ENCODE data around the gene CDH12. TPM values are rescaled to one million over a fixed set of nuclear protein-coding genes. Genes with fewer than 3 reads are reported as not detected.

The CDH12 gene
- total and polyA plus RNA-seq, 9 donors = 0.05 to 3.4 (median 0.28) TPM; not detected in 4

- no peaks in the 10 kb centered on the region for H3K27me3 ChIP-seq
- TF ChIP-seq CTCF (IDR thresholded peaks at IDR 0.05) (no peak), EP300 (IDR thresholded peaks at IDR 0.05) (no peak), POLR2A (IDR thresholded peaks at IDR 0.05) (no peak)
- H3K4me3 ChIP-seq = no peak overlapping the region
- H3K27ac ChIP-seq = no peak overlapping the region
- no peak for DNase-seq
- no peaks in the 10 kb centered on the region for H3K4me1 ChIP-seq (ENCODE audit: insufficient read depth)
- WGBS, 3 donors = 59 to 62% (median 59%) methylated on average over 1 of the region's 1 CpG
- H3K9me3 ChIP-seq = no peaks in the 10 kb centered on the region
- intact Hi-C loops (cut with DNase I) = no loop called here
- no peaks in the 10 kb centered on the region for H3K36me3 ChIP-seq
Observed at GRCh38 chr5:21931116-21931515, 922.0 kb downstream of the CDH12 start.

- intact Hi-C loops (cut with DNase I) = no loop called here
- 11 to 15% (median 12%) methylated on average over 8 of the region's 8 CpGs for WGBS, 3 donors
- Histone ChIP-seq H3K36me3 (no peaks in the 10 kb centered on the region), H3K9me3 (no peaks in the 10 kb centered on the region), H3K27me3 (no peaks in the 10 kb centered on the region), H3K4me1 (ENCODE audit: insufficient read depth) (no peaks in the 10 kb centered on the region), H3K4me3 (no peak overlapping the region), H3K27ac (no peak overlapping the region)
- DNase-seq = no peak
- TF ChIP-seq POLR2A (IDR thresholded peaks at IDR 0.05) (no peak), CTCF (IDR thresholded peaks at IDR 0.05) (no peak), EP300 (IDR thresholded peaks at IDR 0.05) (no peak)
Observed at GRCh38 chr5:21919414-21920022, 933.6 kb downstream of the CDH12 start.

- no peaks in the 10 kb centered on the region for H3K9me3 ChIP-seq
- DNase-seq = no peak
- TF ChIP-seq EP300 (IDR thresholded peaks at IDR 0.05) (no peak), CTCF (IDR thresholded peaks at IDR 0.05) (no peak), POLR2A (IDR thresholded peaks at IDR 0.05) (no peak)
- H3K4me1 ChIP-seq (ENCODE audit: insufficient read depth) = no peaks in the 10 kb centered on the region
- intact Hi-C loops (cut with DNase I) = no loop called here
- H3K36me3 ChIP-seq = no peaks in the 10 kb centered on the region
- 61 to 87% (median 85%) methylated on average over 2 of the region's 2 CpGs for WGBS, 3 donors
- no peak overlapping the region for H3K4me3 ChIP-seq
- H3K27me3 ChIP-seq = no peaks in the 10 kb centered on the region
- H3K27ac ChIP-seq = no peak overlapping the region
Observed at GRCh38 chr5:21918451-21918850, 934.7 kb downstream of the CDH12 start.

GRCh38 chr5:21910731-21911130, 942.4 kb downstream of the CDH12 start:
- Histone ChIP-seq H3K27ac (no peak overlapping the region), H3K9me3 (no peaks in the 10 kb centered on the region), H3K27me3 (no peaks in the 10 kb centered on the region), H3K36me3 (no peaks in the 10 kb centered on the region), H3K4me3 (no peak overlapping the region), H3K4me1 (ENCODE audit: insufficient read depth) (no peaks in the 10 kb centered on the region)
- intact Hi-C loops (cut with DNase I) = no loop called here
- TF ChIP-seq POLR2A (IDR thresholded peaks at IDR 0.05) = no peak
- TF ChIP-seq CTCF (IDR thresholded peaks at IDR 0.05) = no peak
- no peak for TF ChIP-seq EP300 (IDR thresholded peaks at IDR 0.05)
- no peak for DNase-seq

Measured in ovary (tissue), 9 donors.